HG03064 (cell line): ENCODE data around the gene DNMT3A.
"Not testable (repeated sequence)": the region's sequence is repeated elsewhere in the genome, so short reads cannot be mapped to it uniquely, and the experiment has no call there.

ENCODE experiments used
- ATAC-seq: cut with Tn5 transposase; IDR thresholded peaks from one replicate; pipeline ENCODE4 v1.9.1; 2021; ENCODE audit warnings: low read depth; ENCODE audit not compliant: unreplicated experiment

DNMT3A gene

GRCh38 chr2:25219621-25220020, 122.1 kb downstream of the DNMT3A start:
- no peak for ATAC-seq

DNA sequence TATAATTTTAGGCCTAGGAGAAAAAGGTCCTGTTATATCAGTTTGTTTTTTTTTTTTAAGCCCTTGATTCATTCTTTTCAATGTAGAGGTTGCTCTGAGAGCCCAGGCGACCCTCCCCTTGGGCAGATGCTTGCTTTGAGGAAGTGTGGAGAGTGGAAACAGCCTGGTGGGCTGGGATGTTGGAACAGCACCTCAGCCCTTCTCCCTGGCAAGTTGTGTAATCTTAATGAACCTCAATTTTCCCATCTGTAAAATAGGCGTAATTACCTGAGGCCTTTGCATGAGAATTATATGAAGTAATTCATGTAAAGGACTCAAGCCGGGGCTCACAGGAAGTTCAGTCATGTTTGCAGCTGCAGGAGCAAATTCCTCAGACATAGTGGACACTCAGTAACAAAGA, 123.6 kb downstream of the DNMT3A start:
- ATAC-seq = no peak

DNA sequence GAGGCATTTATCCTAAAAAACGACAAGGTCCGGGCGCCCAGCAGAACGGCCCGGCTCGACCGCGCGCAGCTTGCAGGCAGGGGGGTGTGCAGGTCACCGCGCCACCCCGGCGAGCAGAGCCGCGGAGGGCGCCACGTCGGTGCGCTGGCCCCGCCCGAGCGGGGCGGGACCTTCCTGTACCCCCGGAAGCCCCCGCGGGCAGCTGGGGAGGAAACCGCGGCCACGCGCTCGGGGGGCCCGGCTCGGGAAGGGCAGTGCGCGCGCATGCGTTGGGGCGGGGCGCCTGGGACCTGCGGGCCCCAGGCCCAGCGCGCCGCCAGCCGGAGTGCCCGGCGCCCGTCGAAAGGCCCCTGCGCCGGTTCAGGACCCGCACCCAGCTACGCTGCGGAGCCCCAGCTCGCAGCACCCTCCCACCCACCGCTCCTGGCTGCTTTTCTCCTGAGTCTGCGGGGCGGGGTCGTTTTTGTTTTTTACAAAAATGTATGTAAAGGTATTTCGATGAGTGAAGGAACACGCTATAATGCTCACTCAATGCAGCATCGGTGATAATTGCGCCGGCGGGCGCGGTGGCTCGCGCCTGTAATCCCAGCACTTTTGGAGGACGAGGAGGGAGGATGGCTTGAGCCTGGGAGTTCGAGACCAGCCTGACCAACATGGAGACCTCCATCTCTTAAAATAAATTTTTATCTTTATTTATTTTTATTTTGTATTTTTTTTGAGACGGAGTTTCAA, 125.6 kb downstream of the DNMT3A start:
- no peak for ATAC-seq

DNA sequence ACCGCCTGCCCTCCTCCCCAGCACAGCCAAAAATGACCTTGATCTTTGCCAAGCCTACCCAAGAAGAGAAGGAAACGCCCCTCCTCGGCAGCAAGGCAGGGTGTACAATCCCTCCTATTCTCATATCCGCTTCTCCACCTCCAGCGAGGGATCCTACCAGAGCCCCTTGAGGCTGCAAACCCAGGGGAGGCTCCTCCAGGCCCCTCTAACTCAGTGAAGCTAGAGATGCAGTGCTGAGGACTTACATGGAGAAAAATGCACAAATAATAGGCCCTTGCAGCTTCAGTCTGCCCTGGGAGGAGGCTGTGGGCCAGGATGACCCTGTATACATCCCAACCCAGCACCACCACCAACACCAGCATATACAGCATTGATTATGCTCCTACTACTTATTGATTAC, 126.5 kb downstream of the DNMT3A start:
- no peak for ATAC-seq

GRCh38 chr2:25213229-25213628, 128.5 kb downstream of the DNMT3A start:
- ATAC-seq = no peak

- not testable (repeated sequence) for ATAC-seq
These were observed 130.8 kb downstream of the DNMT3A start for GRCh38 chr2:25210923-25211322.

DNA sequence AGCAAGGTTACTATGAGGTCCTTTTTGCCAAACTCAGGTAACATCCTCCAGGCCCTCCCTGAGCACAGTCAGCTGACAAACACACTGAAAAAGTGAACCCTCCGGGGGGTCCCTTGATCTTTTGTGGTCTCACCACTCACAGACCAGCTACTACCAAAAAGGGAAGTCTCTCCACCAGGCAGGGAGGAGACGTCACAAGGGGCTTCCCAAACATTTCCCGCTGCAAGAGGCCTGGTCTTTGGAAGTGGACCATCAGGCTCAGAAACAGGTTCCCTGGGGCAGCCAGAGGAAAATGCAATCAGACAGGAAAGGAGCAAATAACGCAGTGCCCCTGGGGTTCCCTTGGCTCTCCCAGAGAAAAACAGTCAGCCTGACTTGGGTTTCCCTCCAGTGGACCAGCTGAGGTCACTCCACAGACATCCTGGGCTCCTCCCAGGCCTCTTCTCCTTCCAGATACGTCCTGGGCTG, 134.6 kb downstream of the DNMT3A start:
- no peak for ATAC-seq

GRCh38 chr2:25204190-25204838, 137.4 kb downstream of the DNMT3A start:
- no peak for ATAC-seq

GRCh38 chr2:25202275-25202674, 139.4 kb downstream of the DNMT3A start:
- no peak for ATAC-seq

DNA sequence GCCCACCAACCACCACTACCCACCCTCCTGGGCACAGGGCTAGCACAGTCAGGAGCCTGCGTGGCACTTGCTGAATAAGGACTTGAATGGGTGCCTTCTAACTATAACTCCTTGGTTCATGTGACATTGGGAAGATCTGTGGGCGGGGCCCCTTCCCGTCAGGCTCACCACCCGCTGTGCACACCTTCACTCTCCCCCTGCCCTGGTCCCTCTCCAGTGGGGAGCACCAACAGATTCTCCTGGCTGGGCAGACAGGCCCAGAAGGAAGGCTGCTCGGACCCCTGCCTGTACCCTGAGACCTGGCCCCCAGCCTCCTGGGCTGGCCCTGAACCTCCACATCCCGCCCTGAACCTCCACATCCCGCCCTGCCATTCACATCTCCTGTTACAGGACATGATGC, 139.9 kb downstream of the DNMT3A start:
- no peak for ATAC-seq

- ATAC-seq = no peak
These were observed 140.5 kb downstream of the DNMT3A start for GRCh38 chr2:25201265-25201664.

DNA sequence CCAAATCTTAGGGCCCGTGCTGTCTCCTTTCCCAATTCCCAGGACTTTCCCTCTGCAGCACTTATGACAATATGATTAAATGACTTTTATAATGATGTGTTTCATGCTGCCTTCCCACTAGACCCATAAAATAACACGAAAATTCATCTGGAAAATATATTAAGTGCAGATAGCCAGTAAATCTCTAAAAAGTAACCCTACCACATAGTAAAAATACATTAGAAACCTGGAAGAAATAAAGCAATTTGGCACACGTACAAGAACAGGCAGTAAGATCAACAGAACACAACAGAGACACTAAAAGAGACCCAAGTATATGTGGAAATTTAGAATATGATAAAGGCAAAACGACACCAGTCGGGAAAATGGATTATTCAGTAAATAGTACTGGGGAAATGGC, 143.1 kb downstream of the DNMT3A start:
- no peak for ATAC-seq

- no peak for ATAC-seq
These were observed 143.6 kb downstream of the DNMT3A start for GRCh38 chr2:25198209-25198525.

- no peak for ATAC-seq
These were observed 144.2 kb downstream of the DNMT3A start for GRCh38 chr2:25197336-25198208.

DNA sequence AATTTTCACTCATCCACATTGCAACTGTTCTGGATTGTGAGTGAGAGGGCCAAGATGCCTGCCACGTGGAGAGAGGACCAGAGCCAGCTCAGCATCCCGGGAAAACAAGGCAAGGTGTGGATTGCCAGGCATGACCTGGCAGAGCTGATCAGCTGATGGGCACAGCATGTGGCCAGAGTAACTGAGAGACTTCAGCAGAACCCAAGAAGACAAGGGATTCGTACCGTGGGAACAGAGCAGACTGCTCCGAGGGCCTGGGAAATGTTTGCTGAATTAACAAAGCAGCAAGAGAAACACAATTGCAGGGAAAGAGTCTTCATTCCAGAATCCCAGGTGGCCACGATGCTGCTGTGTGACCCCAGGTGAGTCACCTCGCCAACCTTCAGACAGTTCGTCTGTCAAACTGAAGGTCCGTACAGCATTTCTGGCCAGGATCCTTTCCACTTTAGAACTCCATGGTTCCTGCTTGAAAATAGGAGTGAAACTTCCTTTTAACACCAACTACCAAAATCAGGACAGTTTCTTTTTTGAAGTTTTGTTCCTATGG, 147.1 kb downstream of the DNMT3A start:
- ATAC-seq = no peak

- no peak for ATAC-seq
These were observed 151.2 kb downstream of the DNMT3A start for GRCh38 chr2:25190536-25190935.

DNA sequence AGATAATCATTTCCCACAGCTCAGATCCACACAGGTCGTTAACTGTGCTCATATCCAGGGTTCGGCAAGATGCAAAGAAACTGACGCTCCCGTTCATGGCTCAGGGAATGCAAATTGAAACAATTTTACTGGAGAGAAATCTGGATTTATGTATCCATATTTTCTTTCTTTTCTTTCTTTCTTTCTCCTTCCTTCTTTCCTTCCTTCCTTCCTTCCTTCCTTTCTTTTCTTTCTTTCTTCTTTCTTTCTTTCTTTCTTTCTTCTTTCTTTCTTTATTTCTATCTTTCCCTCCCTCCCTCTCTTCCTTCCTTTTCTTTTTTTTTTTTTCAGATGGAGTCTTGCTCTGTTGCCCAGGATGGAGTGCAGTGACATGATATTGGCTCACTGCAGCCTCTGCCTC, 153.3 kb downstream of the DNMT3A start:
- no peak for ATAC-seq

DNA sequence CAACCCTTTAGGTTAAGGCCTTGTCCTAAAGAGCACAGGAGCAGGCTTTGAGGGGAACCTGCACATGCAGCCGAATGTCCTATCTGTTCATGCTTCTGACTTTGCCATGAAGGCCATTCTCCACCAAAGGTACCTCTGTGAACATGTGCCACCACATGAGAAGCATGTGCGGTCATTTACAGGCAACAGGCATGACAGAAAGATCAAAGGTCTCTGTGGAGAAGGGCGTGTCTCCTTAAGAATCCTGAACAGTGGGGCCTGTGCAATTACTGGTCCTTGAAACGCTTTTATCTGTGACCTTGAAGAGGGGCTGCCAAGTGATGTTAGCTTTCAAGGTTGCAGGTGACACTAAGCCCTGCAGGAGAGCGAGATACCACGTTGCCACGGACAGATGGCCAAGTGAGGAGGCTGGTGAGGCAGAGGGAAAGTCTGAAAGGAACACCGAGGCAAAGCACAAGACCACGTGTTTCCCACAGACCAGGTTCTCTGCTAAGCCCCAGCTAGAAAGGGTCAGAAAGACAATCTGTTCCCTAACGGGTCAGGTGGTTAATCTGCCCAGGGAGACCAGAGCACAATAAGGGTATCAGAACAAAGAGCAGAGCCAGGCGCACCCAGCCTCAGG, 153.9 kb downstream of the DNMT3A start:
- no peak for ATAC-seq

DNA sequence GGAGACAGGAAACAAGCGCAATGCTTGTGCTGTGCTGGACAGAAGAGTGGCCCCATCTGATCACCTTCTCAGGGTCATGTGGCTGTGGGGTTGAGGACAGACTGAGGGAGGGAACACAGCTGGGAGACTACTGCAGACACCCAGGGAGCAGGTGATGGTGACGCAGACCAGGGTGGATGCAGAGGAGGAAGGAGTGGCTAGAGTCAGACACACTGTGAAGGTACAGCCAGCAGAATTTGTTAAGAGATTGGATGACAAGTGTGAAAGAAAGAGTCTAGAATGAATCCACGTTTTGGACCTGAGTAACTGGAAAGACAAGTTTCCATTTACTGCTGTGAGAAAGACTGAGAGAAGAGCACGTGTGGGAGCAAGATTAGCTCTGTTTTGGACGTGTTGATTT, 157.5 kb downstream of the DNMT3A start:
- no peak for ATAC-seq

DNA sequence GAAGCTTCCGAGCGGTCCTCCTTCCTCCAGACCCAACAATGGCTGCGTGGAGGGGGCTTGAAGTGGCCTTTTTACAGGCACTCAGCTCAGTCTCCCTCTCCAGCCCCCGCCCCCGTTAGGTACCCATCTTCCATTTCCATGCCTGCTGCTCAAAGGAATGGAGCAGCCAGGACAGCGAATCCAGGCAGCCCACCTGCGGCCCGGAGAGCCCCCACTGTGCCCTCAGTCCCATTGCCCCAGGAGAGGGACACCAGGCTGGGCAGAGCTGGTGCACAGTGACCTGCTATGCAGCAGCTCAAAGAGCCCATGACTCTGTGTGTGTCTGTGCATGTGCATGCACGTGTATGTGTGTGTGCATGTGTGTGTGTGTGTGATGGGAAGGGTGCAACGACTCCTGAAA, 162.7 kb downstream of the DNMT3A start:
- no peak for ATAC-seq
